OCI-LY1 (cell line): ENCODE data around the gene PLEKHB2.

ENCODE experiments used
- H2AFZ ChIP-seq: fragments of 200-600 bp; sonication (generic), shearing (Covaris generic); 2 replicates; pipeline ENCODE4 v1.6.0; 2014; ENCODE audit warnings: antibody characterized with exemption, mild to moderate bottlenecking, low read length
- H3F3A ChIP-seq: fragments of 200-600 bp; sonication (generic), shearing (Covaris generic); 2 replicates; pipeline ENCODE4 v1.6.0; 2014; ENCODE audit warnings: mild to moderate bottlenecking, antibody characterized with exemption, low read length, moderate library complexity; ENCODE audit not compliant: insufficient read depth
- H3K27ac ChIP-seq: fragments of 200-600 bp; sonication (generic); 2 replicates; pipeline ENCODE4 v1.5.1; 2014; ENCODE audit warnings: low read length, mixed run types, mild to moderate bottlenecking, low read depth; ENCODE audit not compliant: poor library complexity, severe bottlenecking
- H3K27me3 ChIP-seq: fragments of 200-600 bp; sonication (generic); 2 replicates; pipeline ENCODE4 v1.6.0; 2014; ENCODE audit warnings: antibody characterized with exemption, mild to moderate bottlenecking, low read length, moderate library complexity; ENCODE audit not compliant: insufficient read depth
- H3K36me3 ChIP-seq: fragments of 200-600 bp; sonication (generic); 2 replicates; pipeline ENCODE4 v1.6.1; 2014; ENCODE audit warnings: mild to moderate bottlenecking, antibody characterized with exemption, low read length, moderate library complexity, mixed read lengths; ENCODE audit not compliant: insufficient read depth
- H3K4me1 ChIP-seq: fragments of 200-600 bp; sonication (generic); 2 replicates; pipeline ENCODE4 v1.5.1; 2014; ENCODE audit warnings: mild to moderate bottlenecking, low read length, moderate library complexity; ENCODE audit not compliant: insufficient read depth, severe bottlenecking
- H3K4me2 ChIP-seq: fragments of 200-600 bp; sonication (generic), shearing (Covaris generic); 2 replicates; pipeline ENCODE4 v1.6.1; 2014; ENCODE audit warnings: low read length
- H3K4me3 ChIP-seq: fragments of 200-600 bp; sonication (generic); 2 replicates; pipeline ENCODE4 v1.5.1; 2014; ENCODE audit warnings: low read length, low read depth, mild to moderate bottlenecking, mixed read lengths; ENCODE audit not compliant: poor library complexity, severe bottlenecking
- H3K79me2 ChIP-seq: fragments of 200-600 bp; shearing (Covaris generic); 2 replicates; pipeline ENCODE4 v1.6.1; 2016; ENCODE audit warnings: mixed run types, low read length, mixed read lengths; ENCODE audit not compliant: insufficient read depth
- H3K9ac ChIP-seq: fragments of 200-600 bp; sonication (generic), shearing (Covaris generic); 2 replicates; pipeline ENCODE4 v1.6.1; 2014; ENCODE audit warnings: mild to moderate bottlenecking, low read length, mixed read lengths
- H3K9me2 ChIP-seq: fragments of 200-600 bp; sonication (generic), shearing (Covaris generic); 2 replicates; pipeline ENCODE4 v1.6.1; 2014; ENCODE audit warnings: low read depth, mild to moderate bottlenecking, low read length, mixed read lengths
- H3K9me3 ChIP-seq: fragments of 200-600 bp; shearing (Covaris generic); 2 replicates; pipeline ENCODE4 v1.6.1; 2014; ENCODE audit warnings: low read length, mixed read lengths
- H4K20me1 ChIP-seq: fragments of 200-600 bp; sonication (generic), shearing (Covaris generic); 2 replicates; pipeline ENCODE4 v1.6.0; 2016; ENCODE audit warnings: mild to moderate bottlenecking, low read length; ENCODE audit not compliant: insufficient read depth
- CTCF ChIP-seq: fragments of 200-600 bp; sonication (generic), shearing (Covaris generic); IDR thresholded peaks from 2 replicates; pipeline ENCODE4 v1.5.1; 2017; ENCODE audit warnings: mild to moderate bottlenecking, antibody characterized with exemption, low read length, moderate library complexity, mixed read lengths
- EZH2 ChIP-seq: fragments of 200-600 bp; sonication (generic), shearing (Covaris generic); IDR thresholded peaks from 2 replicates; pipeline ENCODE4 v1.8.0; 2017; ENCODE audit warnings: borderline replicate concordance, mixed run types, mild to moderate bottlenecking, antibody characterized with exemption, low read length, moderate library complexity, mixed read lengths

The PLEKHB2 gene

GRCh38 chr2:131127076-131127475 is 21.9 kb downstream of the PLEKHB2 start:
- TF ChIP-seq CTCF (no peak), EZH2 (no peak)
- Histone ChIP-seq H3K9me3 (no peaks in the 10 kb centered on the region), H3K27me3 (no peaks in the 10 kb centered on the region), H3K9ac (no peak overlapping the region), H3K4me1 (no peaks in the 10 kb centered on the region), H2AFZ (no peak overlapping the region), H3K4me2 (no peak overlapping the region), H3F3A (no peaks in the 10 kb centered on the region), H3K9me2 (no peaks in the 10 kb centered on the region), H3K4me3 (no peak overlapping the region), H4K20me1 (no peaks in the 10 kb centered on the region), H3K36me3 (peaks cover 78% of the 10 kb centered on the region), H3K79me2 (peaks cover 7% of the 10 kb centered on the region; the same call in 1 of the 2 replicates), H3K27ac (no peak overlapping the region)

- Histone ChIP-seq H3K4me3 (no peak overlapping the region), H3K79me2 (no peaks in the 10 kb centered on the region), H3K4me1 (no peaks in the 10 kb centered on the region), H2AFZ (no peak overlapping the region), H3K9ac (no peak overlapping the region), H3K36me3 (peaks cover 78% of the 10 kb centered on the region), H3K9me3 (no peaks in the 10 kb centered on the region), H3K4me2 (no peak overlapping the region), H4K20me1 (no peaks in the 10 kb centered on the region), H3F3A (no peaks in the 10 kb centered on the region), H3K27me3 (no peaks in the 10 kb centered on the region), H3K9me2 (no peaks in the 10 kb centered on the region), H3K27ac (no peak overlapping the region)
- TF ChIP-seq EZH2 (no peak), CTCF (no peak)
These were observed 22.8 kb downstream of the PLEKHB2 start for GRCh38 chr2:131127981-131128380.

GRCh38 chr2:131130298-131130596 is 25.1 kb downstream of the PLEKHB2 start:
- no peak overlapping the region for H3K4me3 ChIP-seq
- H4K20me1 ChIP-seq: no peaks in the 10 kb centered on the region
- no peaks in the 10 kb centered on the region for H3K79me2 ChIP-seq
- H3K36me3 ChIP-seq: peaks cover 87% of the 10 kb centered on the region
- H3K27me3 ChIP-seq: no peaks in the 10 kb centered on the region
- TF ChIP-seq CTCF (no peak), EZH2 (no peak)
- no peak overlapping the region for H2AFZ ChIP-seq
- no peaks in the 10 kb centered on the region for H3K4me1 ChIP-seq
- no peak overlapping the region for H3K27ac ChIP-seq
- H3F3A ChIP-seq: no peaks in the 10 kb centered on the region
- no peaks in the 10 kb centered on the region for H3K9me2 ChIP-seq
- no peaks in the 10 kb centered on the region for H3K9me3 ChIP-seq
- H3K9ac ChIP-seq: no peak overlapping the region
- no peak overlapping the region for H3K4me2 ChIP-seq
